ENCODE results near the gene THSD7A. TPM values are rescaled to one million over a fixed set of nuclear protein-coding genes. Genes with fewer than 3 reads are reported as not detected.

The THSD7A gene
- total RNA-seq, 1 donor from 2014 or later: 0.35 TPM

- no peaks in the 10 kb centered on the region for H3K36me3 Mint-ChIP-seq (ENCODE audit: low read depth)
- H3K27me3 Mint-ChIP-seq (ENCODE audit: low read depth): peaks cover 27% of the 10 kb centered on the region
- DNase-seq (ENCODE audit: low spot score): no peak
- peaks cover 14% of the 10 kb centered on the region for H3K4me1 Mint-ChIP-seq (ENCODE audit: low read depth)
- H3K9me3 Mint-ChIP-seq (ENCODE audit: low read depth): no peaks in the 10 kb centered on the region
- H3K27ac Mint-ChIP-seq (ENCODE audit: unreplicated experiment): no peak overlapping the region
- no peak for TF ChIP-seq CTCF (IDR thresholded peaks at IDR 0.05)
- H3K4me3 Mint-ChIP-seq (ENCODE audit: unreplicated experiment): no peak overlapping the region
These were observed 2.0 kb downstream of the THSD7A start for GRCh38 chr7:11829954-11830353.

GRCh38 chr7:11819947-11820346 is 12.1 kb downstream of the THSD7A start:
- Mint-ChIP-seq H3K27me3 (ENCODE audit: low read depth) (peaks cover 25% of the 10 kb centered on the region), H3K9me3 (ENCODE audit: low read depth) (no peaks in the 10 kb centered on the region), H3K4me1 (ENCODE audit: low read depth) (no peaks in the 10 kb centered on the region), H3K36me3 (ENCODE audit: low read depth) (peaks cover 6% of the 10 kb centered on the region), H3K27ac (ENCODE audit: unreplicated experiment) (no peak overlapping the region), H3K4me3 (ENCODE audit: unreplicated experiment) (no peak overlapping the region)
- no peak for TF ChIP-seq CTCF (IDR thresholded peaks at IDR 0.05)
- DNase-seq (ENCODE audit: low spot score): no peak

GRCh38 chr7:11819271-11819670 is 12.7 kb downstream of the THSD7A start:
- Mint-ChIP-seq H3K36me3 (ENCODE audit: low read depth) (peaks cover 6% of the 10 kb centered on the region), H3K27ac (ENCODE audit: unreplicated experiment) (no peak overlapping the region), H3K9me3 (ENCODE audit: low read depth) (no peaks in the 10 kb centered on the region), H3K27me3 (ENCODE audit: low read depth) (peaks cover 24% of the 10 kb centered on the region), H3K4me3 (ENCODE audit: unreplicated experiment) (no peak overlapping the region), H3K4me1 (ENCODE audit: low read depth) (no peaks in the 10 kb centered on the region)
- no peak for TF ChIP-seq CTCF (IDR thresholded peaks at IDR 0.05)
- DNase-seq (ENCODE audit: low spot score): no peak

- DNase-seq (ENCODE audit: low spot score): no peak
- no peaks in the 10 kb centered on the region for H3K4me1 Mint-ChIP-seq (ENCODE audit: low read depth)
- no peak overlapping the region for H3K27ac Mint-ChIP-seq (ENCODE audit: unreplicated experiment)
- no peak overlapping the region for H3K4me3 Mint-ChIP-seq (ENCODE audit: unreplicated experiment)
- peaks cover 22% of the 10 kb centered on the region for H3K27me3 Mint-ChIP-seq (ENCODE audit: low read depth)
- H3K9me3 Mint-ChIP-seq (ENCODE audit: low read depth): no peaks in the 10 kb centered on the region
- TF ChIP-seq CTCF (IDR thresholded peaks at IDR 0.05): no peak
- peaks cover 6% of the 10 kb centered on the region for H3K36me3 Mint-ChIP-seq (ENCODE audit: low read depth)
These were observed 13.7 kb downstream of the THSD7A start for GRCh38 chr7:11818281-11818680.

GRCh38 chr7:11817111-11817740 is 14.8 kb downstream of the THSD7A start:
- H3K4me1 Mint-ChIP-seq (ENCODE audit: low read depth): no peaks in the 10 kb centered on the region
- TF ChIP-seq CTCF (IDR thresholded peaks at IDR 0.05): no peak
- no peak overlapping the region for H3K27ac Mint-ChIP-seq (ENCODE audit: unreplicated experiment)
- no peak for DNase-seq (ENCODE audit: low spot score)
- H3K36me3 Mint-ChIP-seq (ENCODE audit: low read depth): peaks cover 6% of the 10 kb centered on the region
- H3K4me3 Mint-ChIP-seq (ENCODE audit: unreplicated experiment): no peak overlapping the region
- no peaks in the 10 kb centered on the region for H3K9me3 Mint-ChIP-seq (ENCODE audit: low read depth)
- H3K27me3 Mint-ChIP-seq (ENCODE audit: low read depth): peaks cover 19% of the 10 kb centered on the region

Measured in chondrocyte (in vitro differentiated cells).